ENCODE data around the gene CFAP69. TPM values are rescaled to one million over a fixed set of nuclear protein-coding genes. Genes with fewer than 3 reads are reported as not detected.

Gene CFAP69
- total and polyA plus RNA-seq, 4 donors, result 1.8 to 60.0 (median 9.0) TPM

DNA sequence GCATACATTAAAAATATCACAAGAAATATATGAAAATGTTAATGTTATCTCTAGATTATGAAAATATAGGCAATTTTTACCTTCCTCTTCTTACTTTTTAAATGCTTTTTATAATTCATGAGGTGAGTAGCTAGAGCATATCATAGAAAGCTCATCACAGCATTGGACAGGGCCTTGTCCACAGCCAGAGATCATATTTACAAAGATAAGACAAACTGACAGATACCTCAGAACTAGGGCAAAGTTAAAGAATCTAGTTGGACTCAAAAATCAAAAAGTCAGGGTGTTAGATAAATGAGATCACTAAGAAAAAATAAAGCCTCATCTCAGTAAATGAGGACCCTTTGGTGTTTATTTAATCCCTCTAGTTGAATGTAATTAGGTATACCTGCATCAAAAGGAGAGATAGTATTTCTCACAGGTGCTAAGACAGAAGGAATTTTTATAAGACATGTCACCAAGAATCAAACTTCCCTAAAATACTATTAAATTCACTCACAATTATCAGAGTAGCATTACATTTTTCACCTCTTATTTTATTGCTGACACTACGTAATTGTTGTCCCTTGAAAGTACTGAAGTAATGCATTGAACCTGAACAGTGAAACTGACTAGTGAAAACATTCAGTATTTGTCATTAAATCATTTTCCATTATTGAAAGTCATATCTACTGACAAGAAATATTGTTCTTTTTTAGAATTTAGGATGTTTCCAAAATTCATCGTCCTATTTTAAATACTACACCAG is 25.6 kb downstream of the CFAP69 start:
- TF ChIP-seq, protein P1, sequence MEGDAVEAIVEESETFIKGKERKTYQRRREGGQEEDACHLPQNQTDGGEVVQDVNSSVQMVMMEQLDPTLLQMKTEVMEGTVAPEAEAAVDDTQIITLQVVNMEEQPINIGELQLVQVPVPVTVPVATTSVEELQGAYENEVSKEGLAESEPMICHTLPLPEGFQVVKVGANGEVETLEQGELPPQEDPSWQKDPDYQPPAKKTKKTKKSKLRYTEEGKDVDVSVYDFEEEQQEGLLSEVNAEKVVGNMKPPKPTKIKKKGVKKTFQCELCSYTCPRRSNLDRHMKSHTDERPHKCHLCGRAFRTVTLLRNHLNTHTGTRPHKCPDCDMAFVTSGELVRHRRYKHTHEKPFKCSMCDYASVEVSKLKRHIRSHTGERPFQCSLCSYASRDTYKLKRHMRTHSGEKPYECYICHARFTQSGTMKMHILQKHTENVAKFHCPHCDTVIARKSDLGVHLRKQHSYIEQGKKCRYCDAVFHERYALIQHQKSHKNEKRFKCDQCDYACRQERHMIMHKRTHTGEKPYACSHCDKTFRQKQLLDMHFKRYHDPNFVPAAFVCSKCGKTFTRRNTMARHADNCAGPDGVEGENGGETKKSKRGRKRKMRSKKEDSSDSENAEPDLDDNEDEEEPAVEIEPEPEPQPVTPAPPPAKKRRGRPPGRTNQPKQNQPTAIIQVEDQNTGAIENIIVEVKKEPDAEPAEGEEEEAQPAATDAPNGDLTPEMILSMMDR (IDR thresholded peaks at IDR 0.05; ENCODE audit: control extremely low read depth, extremely low read depth), result no peak
- Histone ChIP-seq H3K27ac (ENCODE audit: low read depth in 1 of 2, low read length in 1 of 2) (no peak overlapping the region), H3K4me3 (no peak overlapping the region), H3K4me1 (ENCODE audit: control insufficient read depth in 5 of 5, insufficient read depth in 5 of 5, low read length in 5 of 5) (peaks cover 0 to 2% (median 0%) of the 10 kb centered on the region in 5 donors), H3K36me3 (ENCODE audit: control insufficient read depth in 4 of 4, insufficient read depth in 4 of 4, low read length in 4 of 4) (no peaks in the 10 kb centered on the region), H3K9me3 (ENCODE audit: control insufficient read depth in 4 of 4, insufficient read depth in 3 of 4, low read length in 3 of 4) (no peaks in the 10 kb centered on the region), H3K27me3 (ENCODE audit: control insufficient read depth in 3 of 3, insufficient read depth in 3 of 3, low read length in 2 of 3) (no peaks in the 10 kb centered on the region), H3K9ac (ENCODE audit: insufficient read depth in 1 of 2, low read length in 2 of 2) (no peak overlapping the region)
- ATAC-seq (ENCODE audit: insufficient read depth, low FRiP score), result no peak
- 96 to 98% methylated on average over 2 of the region's 2 CpGs for WGBS, 2 donors
- no peak for DNase-seq

DNA sequence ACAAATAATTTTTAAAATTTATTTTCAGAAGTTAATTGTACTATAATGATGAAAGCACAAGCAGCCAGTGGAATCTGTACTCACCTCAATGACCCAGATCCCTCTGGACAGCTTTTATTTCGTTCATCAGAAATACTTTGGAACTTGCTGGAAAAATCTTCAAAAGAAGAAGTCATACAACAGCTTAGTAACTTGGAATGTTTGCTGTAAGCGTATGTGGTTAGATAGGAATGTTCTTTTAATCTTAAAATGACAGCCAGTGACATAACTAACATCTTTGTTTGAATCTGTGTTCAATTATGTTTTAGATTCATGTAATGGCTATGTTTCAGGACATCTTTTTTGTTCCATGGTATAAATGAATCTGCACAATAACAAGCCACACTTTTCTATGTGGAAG is 26.8 kb downstream of the CFAP69 start:
- Histone ChIP-seq H3K27me3 (ENCODE audit: control insufficient read depth in 3 of 3, insufficient read depth in 3 of 3, low read length in 2 of 3) (no peaks in the 10 kb centered on the region), H3K9ac (ENCODE audit: insufficient read depth in 1 of 2, low read length in 2 of 2) (no peak overlapping the region), H3K4me1 (ENCODE audit: control insufficient read depth in 5 of 5, insufficient read depth in 5 of 5, low read length in 5 of 5) (peaks cover 0 to 2% (median 0%) of the 10 kb centered on the region in 5 donors), H3K36me3 (ENCODE audit: control insufficient read depth in 4 of 4, insufficient read depth in 4 of 4, low read length in 4 of 4) (no peaks in the 10 kb centered on the region), H3K27ac (ENCODE audit: low read depth in 1 of 2, low read length in 1 of 2) (no peak overlapping the region), H3K4me3 (no peak overlapping the region), H3K9me3 (ENCODE audit: control insufficient read depth in 4 of 4, insufficient read depth in 3 of 4, low read length in 3 of 4) (no peaks in the 10 kb centered on the region)
- 60 to 66% methylated on average over 2 of the region's 2 CpGs for WGBS, 2 donors
- TF ChIP-seq, protein P1 (IDR thresholded peaks at IDR 0.05; ENCODE audit: control extremely low read depth, extremely low read depth), result no peak
- DNase-seq (no peak), ATAC-seq (ENCODE audit: insufficient read depth, low FRiP score) (no peak)

DNA sequence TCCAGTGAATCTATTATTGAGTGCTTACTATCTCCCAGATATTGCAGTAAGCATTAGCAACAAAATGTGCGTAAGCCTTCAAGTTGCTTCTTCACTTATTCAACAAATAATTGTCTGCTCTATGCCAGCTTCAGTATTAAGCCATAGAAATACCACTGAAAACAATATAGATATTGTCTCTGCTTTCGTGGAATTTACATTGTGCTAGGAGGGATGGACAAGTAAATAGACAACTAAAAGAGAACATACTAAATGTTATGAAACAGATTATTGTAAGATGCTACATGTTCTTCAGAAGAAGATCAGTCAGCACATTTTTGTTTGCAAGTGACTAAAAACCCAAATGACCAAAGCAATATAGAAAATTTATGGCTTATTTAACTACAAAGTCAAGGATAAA is 27.3 kb downstream of the CFAP69 start:
- H3K4me1 ChIP-seq (ENCODE audit: control insufficient read depth in 5 of 5, insufficient read depth in 5 of 5, low read length in 5 of 5), result peaks cover 0 to 2% (median 0%) of the 10 kb centered on the region in 5 donors
- DNase-seq, result no peak
- WGBS, 2 donors, result 88 to 89% methylated on average over 2 of the region's 2 CpGs
- H3K9me3 ChIP-seq (ENCODE audit: control insufficient read depth in 4 of 4, insufficient read depth in 3 of 4, low read length in 3 of 4), result no peaks in the 10 kb centered on the region
- no peak for ATAC-seq (ENCODE audit: insufficient read depth, low FRiP score)
- no peak overlapping the region for H3K9ac ChIP-seq (ENCODE audit: insufficient read depth in 1 of 2, low read length in 2 of 2)
- no peak overlapping the region for H3K4me3 ChIP-seq
- no peaks in the 10 kb centered on the region for H3K36me3 ChIP-seq (ENCODE audit: control insufficient read depth in 4 of 4, insufficient read depth in 4 of 4, low read length in 4 of 4)
- TF ChIP-seq, protein P1 (IDR thresholded peaks at IDR 0.05; ENCODE audit: control extremely low read depth, extremely low read depth), result no peak
- no peak overlapping the region for H3K27ac ChIP-seq (ENCODE audit: low read depth in 1 of 2, low read length in 1 of 2)
- no peaks in the 10 kb centered on the region for H3K27me3 ChIP-seq (ENCODE audit: control insufficient read depth in 3 of 3, insufficient read depth in 3 of 3, low read length in 2 of 3)

Measured in lung (tissue), 12 donors.